ENCODE data around the gene C3orf22.

C3orf22 gene

DNA sequence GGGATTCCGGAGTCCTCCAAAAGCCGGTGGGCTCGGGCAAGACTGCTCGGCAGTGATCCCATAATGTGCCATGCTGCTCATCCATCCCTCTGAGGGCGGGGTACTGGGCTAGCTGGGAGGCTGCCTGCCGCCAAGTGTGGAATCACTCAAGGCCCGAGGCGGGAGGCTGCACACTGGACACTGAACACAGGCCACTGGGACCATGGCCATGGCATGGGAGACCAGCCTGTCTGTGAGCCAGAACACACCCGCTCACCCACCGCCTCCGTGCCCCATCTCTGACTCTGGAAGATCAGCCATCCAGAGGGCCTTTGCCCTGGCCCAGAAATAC is 1.4 kb downstream of the C3orf22 start:
- DNase-seq (ENCODE audit: insufficient read length, low spot score) (no peak), FAIRE-seq (no peak)

DNA sequence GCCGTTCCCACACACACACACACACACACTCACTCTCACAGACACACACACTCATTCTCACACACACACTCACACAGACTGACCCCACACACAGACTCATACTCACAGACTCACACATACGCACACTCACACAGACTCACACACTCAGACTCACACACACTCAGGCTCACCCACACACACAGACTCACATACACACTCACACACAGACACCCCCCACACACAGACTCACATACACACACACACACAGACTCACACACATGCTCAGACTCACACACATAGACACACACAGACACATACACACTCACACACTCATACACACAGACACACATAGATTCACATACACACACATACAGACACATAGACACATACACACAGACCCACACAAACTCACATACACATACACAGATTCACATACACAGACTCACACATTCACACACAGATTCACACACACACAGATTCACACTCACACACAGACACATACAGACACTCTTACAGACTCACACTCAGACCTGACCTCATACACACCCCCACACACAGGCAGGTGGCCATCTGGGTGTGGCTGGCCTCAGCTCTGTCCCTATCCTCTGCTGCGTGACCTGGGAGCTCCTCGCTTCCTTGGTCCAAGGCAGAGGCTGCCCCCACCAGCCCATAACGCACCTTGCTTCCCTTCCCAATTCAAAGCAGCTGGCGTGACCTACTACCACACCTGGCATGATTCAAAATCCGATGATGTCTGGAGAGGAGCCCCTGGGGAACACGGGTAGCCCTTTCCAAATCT is 1.9 kb downstream of the C3orf22 start:
- FAIRE-seq (no peak), DNase-seq (ENCODE audit: insufficient read length, low spot score) (no peak)

DNA sequence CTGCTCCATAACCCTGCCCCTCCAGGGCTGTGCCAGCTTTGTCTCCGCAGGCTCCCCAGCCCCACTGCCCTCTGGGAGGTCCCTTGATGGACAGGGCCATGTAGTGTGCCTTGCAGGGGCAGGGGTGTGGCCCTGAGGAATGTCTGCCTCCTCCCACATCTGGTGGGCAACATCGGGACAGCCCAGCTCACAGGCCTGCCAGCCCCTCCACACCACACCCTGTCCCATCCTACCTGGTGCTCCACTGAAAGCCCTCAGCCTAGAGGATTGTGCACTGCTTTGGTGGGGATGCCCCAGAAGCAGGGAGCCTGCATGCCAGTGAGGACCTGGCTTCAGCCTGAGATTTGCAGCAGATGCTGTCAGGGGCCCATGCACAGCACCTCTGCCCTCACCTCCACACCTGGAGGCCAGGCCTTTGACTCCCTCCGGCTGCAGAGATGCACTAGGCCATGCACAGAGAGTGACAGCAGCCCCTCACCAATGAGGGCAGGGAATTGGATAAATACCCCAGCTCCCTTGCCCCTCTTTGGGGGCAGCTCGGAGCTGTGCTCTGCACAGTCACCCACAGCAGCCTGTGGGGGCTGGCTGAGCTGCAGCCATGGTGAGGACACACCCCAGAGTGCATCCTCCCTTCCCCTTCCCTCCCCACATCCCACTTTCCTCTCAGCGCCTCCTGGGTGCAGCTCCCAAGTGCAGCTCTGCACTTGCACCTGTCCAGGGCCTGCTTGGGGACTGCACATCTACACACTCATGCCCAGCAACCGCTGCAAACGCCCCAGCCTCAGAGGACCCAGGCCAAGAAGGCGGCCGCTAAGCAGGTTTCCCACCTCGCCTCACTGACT is 2.7 kb downstream of the C3orf22 start:
- DNase-seq (ENCODE audit: insufficient read length, low spot score) = no peak
- FAIRE-seq = no peak

DNA sequence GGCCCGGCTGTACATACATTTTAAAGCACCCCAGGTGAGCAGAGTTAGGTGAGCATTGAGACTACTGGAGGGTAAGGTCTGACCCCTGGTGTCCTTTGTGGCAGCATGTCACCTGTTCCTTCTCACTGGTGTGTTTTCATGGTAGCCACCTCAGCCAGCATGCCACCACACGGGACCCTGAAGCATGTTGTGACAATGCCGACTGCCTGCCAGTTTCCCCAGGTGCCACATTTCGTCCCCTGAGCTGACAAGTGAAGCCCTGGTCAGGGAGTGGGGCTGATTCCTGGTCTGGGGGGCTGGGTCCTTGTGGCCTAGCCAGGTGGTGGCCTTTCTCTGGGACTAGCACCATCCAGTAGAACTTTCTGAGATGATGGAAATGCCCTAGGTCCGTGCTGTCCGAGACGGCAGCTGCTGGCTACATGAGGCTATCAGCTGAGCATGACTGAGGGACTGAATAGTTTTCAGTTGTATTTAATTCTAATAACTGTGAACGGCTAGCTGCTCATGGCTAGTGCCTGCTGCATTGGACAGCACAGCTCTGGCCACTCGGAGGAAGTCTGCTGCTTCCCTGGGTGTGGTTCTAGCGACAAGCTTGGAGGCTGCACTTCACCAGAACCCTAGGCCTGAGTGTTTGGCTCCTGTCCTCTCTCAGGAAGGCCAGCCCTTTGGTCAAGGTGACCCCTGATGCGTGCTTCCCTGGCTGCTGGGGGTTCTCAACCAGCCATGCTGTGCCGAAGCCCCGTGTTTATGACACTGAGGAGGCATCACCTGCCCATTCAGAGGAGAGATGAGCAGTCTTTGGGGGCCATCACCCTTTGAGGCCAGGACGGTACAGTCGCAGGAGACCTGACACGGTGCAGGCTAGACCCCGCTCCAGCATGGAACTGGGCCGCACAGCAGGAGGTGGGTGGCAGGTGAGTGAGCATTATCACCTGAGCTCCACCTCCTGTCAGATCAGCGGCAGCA is 3.9 kb downstream of the C3orf22 start:
- FAIRE-seq (no peak), DNase-seq (ENCODE audit: insufficient read length, low spot score) (no peak)

DNA sequence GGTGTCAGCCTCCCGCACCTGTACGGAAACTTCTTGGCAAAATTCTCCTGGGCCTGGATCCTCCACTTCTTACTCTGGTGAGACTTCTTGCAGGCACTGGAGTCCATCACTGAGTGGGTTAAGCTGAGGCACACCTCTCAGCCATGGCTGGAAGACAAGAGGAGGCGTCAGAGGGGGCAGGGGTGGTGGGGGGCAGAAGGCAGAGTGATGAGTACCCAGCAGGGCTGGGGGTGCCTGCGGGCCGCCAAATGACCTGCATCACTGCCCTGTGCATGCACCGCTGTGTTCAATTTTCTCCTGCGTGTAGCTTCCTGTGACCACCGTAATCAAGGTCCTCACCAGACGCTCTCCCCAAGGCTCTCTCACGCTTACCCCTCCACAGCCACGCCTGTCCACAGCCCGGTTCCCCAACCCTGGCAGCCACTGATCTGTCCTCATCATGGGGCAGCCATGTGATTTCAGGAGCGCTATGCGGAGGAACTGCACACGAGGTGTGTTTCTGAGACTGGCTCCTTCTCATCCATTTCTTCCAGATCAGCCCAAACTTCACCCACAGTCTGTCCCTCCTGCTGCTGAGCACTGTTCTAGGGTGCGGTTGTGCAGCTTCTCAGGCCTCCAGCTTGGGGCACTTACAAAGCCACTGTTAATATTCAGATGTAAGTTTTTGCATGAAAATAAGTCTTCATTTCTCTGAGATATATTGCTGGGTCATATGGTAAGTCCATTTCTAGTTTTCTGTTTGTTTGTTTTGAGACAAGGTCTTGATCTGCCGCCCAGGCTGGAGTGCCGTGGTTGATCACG is 5.2 kb downstream of the C3orf22 start:
- DNase-seq (ENCODE audit: insufficient read length, low spot score) (no peak), FAIRE-seq (no peak)

DNA sequence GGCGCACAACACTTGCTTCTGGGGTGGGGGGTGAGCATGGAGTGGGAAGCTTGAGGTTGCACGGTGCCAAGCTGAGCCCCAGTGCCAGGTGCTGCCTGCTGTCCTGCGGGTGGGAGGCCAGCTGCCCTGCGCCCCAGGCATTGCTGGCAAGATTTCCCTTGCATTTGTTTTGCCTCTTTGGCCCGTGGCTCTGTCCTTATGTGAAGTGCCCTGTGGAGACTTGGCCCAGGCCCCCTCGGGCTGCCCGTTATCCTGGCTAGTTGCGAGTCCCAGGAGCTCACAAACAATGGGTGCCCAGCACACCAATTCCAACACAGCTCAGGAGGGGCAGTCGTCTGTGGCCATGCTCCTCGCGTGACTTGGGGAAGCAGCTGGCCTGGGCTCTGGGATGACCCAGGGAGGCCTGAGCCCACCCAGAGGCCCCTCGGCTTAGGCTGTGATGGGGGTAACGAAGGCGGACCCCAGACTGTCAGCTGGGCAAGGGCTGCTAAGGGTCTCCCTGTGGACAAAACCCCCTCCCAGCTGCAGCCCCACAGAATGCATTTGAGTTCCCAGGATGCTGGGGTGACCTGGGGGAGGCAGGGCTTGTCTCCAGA is 5.9 kb downstream of the C3orf22 start:
- no peak for FAIRE-seq

DNA sequence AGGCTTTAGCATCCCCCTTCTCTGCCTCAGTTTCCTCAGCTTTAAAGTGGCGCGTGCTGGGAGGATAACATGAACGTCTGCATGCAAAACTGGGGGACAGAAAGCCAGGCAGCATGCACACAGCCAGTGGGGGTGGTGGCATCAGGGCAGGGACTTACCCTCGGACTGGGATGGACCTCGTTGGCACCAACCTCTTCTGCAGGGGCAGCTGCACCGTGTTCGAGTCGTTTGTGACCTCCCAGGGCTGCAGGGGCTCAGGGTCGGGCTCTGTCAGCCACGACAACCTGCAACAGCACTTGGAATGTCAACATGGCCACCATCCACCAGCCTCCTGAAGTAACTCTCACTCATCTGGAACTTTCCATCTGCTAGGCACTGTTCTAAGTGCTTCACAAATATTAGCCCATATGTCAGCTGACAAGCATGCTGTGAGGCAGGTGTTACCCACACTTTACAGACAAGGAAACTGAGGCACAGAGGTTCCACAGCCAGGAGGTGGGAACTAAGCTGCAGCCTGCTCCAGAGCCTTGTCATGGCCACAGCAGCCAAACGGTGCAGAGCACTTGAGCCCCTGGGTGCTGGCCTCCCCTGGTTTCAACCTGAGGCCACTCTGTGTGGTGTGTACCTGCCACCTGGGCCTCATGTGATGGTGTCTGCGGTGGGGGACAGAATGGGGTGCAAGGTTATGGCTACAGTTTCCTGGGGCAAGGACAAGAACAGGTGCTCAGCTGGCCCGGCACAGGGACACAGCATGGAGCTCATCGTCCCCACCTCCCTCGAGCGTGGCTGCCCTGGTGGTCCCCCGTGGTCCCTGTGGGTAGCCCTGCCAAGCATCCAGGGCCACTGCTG is 6.7 kb downstream of the C3orf22 start:
- no peak for DNase-seq (ENCODE audit: insufficient read length, low spot score)
- no peak for FAIRE-seq

More for the DNA sequence above, 5.9 kb downstream of the C3orf22 start:
- DNase-seq (ENCODE audit: insufficient read length, low spot score) = no peak

DNA sequence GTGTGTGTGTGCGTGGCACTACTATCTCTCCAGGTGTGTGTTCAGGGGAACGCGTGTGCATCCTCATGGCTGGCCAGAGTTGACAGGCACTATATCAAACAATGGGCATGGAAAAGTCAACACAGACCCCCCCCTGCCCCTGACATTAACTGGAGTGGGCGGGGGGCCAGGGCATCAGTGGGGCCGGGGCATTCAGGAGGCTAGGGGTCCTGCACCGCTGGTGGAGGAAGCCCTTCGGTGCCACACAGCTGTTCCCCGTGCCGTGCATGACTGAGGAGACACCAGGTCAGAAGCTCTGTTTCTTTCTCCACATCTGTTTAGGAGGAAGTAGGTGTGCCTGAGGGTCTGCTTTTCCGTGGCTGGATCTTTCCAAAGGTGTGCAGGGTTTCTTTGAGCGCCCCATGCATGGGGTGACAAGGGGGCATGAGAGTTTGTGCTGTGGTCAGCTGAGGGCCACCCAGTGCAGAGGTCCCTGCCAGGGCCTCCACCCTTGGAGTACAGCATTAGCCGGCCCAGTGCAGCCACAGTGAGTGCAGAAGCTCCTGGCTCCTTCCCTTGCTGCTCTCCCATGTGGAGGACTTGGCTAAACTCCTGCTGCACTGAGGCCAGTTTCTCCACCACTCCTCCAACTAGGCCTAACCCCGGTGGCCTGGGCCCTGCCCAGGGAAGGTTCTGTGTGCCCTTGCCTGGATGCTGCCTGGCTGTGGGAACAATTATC is 7.5 kb downstream of the C3orf22 start:
- DNase-seq (ENCODE audit: insufficient read length, low spot score) (no peak), FAIRE-seq (no peak)

DNA sequence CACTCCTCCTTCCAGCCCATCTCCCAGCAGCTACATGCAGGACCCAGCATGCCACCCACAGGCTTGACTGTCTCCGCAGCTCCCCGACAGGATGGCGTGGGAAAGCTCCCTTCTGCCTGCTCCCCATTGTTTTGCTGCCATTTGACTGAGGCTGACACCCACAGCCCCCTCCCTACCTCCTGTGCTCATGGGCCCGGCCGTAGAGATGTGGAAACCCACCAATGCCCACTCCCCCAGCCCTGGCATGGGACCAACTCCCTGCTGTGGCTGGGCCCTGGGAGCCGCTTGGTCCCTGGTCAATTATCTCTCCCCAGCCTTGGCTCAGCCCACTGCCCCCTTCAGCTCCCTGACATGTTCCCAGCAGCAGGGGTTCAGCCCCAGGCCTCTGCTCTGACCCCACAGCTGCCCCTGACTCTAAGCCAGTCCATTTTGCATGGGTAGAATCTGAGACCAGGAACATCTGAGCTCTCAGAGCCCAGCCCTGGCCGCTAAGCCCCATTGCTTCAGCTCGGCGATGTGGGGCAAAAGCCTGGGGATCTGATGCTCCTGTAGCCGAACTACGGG is 8.2 kb downstream of the C3orf22 start:
- DNase-seq (ENCODE audit: insufficient read length, low spot score) (no peak), FAIRE-seq (no peak)

DNA sequence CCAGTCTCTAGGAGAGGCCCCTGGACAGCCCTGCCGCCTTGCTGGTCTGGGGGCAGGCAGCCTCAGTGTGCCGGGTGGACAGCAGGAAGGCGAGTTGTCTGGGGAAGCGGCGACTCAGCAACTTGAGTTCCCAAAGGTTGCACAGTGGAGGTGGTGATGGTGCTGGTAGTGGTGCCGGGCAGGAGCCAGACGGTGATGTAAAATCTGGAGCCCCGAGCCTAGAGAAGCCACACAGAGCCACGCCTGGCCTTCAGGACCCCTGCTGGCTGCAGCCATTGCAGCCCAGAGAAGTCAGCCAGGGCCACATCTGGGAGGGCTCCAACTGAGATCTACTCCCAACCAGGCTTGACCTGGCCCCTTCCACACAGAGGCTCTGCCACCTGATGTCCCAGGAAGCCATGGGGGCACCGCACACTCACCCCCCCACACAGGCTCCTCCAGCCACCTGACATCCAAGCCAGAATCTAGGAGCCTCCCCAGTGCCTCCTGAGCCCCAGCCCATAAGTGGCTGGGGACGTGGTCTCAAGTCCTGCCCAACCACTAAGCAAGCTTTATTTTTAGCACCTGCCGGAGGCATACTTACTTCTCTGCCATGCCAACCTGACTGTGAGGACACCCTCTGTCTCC is 8.8 kb downstream of the C3orf22 start:
- FAIRE-seq (no peak), DNase-seq (ENCODE audit: insufficient read length, low spot score) (no peak)

DNA sequence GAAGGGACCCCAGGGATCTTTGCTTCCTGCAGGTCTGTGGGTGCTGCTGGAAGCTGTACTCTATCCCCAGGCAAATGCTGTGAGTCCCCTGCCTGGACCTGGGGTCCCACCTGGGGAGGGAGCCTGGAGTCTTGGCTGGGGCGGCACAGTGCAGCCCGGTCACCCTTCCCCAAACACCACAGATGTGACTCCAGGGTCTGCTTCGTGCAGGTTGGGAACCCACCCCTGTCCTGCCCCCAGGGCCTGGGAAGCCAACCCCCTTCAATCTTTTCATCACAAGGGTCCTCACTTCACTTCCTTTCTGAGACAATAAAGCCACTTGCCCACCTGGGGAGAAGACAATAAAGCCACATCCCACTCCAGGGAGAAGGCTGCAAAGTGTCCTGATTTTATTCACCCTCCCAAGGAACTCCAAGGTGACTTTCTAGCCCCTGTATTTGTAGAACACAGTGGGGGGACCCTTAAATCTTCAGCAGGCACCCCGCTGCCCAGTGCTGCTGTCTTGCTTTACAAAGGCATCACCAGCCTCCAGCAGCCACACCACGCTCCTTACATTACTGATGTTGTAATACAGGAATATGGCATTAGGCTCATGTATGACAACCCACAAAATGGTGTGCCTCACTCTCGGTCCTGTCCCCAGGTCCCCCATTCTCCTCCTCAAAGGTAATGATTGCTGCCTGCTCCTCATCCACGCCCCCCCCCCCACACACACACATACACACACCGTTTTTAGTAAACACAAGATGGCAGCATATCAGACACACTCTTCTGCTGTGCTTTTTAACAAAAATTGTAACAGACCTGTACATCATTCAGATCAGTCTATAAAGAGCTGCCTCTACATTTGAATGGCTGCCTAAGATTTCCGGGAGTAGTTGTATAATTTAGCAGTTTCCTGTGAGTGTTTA is 9.9 kb downstream of the C3orf22 start:
- DNase-seq (ENCODE audit: insufficient read length, low spot score) (no peak), FAIRE-seq (no peak)

DNA sequence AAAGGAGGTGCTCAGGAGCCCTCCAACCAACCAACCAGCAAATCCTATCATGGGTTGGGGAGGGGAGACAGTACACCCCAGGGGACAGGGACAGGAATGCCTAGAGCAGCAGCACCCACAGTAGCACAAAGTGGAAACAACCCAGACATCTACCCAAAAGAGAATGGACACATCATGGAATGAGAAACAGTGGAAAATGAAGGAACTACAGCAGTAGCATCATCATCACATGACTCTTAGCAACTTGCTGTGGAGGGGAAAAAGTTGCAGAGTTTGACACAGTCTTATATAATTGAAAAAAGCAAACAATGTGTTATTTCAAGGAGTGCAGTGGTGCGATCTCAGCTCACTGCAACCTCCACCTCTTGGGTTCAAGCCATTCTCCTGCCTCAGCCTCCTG is 11.0 kb downstream of the C3orf22 start:
- FAIRE-seq = no peak

DNA sequence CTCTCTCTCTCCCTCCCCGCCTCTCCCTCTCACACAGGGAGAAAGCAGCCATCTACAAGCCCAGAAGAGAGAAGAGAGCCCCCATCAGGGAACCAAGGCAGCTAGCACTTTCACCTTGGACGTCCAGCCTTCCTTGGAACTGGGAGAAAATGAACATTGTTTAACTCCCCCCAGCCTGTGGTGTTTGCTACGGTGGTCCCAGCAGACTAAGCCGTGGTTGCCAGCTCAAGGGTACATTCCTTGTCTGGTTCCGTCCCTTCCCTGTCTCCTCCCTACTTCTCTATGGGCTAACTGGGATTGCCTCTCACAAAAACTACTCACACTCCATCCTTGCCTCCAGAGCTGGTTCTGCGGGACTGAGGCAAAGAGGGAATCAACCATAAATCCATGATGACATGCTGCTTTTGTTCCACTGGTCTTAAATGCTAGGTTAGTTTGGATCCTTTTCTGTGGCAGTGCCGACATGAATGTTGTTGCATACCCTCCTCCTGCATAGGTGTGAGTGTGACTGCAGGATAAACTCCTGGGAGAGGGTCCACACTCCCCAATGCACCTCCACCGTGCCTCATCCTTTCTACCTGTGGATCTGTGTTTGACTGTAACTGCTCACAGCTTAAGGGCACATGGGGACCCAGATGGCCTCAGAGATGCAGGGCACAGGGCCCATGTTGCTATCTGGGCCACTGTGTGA is 12.0 kb downstream of the C3orf22 start:
- FAIRE-seq = no peak
- DNase-seq (ENCODE audit: insufficient read length, low spot score) = no peak

More for the DNA sequence above, 11.0 kb downstream of the C3orf22 start:
- no peak for DNase-seq (ENCODE audit: insufficient read length, low spot score)

DNA sequence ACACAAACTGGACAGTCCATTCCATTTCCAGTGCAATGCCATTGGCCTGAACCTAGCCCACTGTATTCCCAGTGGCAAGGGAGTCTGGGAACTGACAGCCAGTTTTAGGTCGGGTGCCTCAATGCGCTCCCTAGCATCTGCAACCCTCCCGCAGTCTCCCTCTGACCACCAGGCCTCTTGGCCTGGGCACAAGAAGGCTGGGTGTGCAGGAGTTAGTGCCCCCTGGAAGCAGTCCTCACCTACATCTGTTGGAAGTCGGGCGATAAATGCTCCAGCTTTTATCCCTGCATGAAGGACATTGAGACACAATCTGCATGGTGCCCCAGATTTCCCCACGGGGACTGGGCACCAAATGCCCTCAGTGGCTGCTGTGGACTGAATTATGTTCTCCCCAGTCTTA is 12.7 kb downstream of the C3orf22 start:
- DNase-seq (ENCODE audit: insufficient read length, low spot score) = no peak
- FAIRE-seq = no peak

DNA sequence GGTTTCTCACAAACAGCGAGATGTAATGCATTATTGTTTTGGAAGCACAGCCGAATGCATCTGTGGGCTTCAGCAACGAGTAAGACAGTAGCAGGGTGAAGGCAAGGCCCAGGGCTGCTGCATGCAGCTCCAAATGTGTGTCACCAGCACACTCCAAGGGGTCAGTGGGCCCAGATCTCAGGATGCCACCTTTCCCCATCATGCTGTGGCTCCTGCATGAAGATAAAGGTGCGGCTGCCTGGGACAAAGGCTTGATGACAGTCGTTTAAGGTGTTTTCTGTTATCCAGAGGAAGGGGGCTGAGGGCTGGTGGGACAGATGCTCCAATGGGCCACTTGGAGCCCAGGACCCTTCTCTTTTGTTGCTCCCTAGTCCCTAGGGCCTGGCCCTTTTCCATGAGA is 13.2 kb downstream of the C3orf22 start:
- FAIRE-seq (no peak), DNase-seq (ENCODE audit: insufficient read length, low spot score) (no peak)
